Measurements from ENCODE around the gene MAP7D2. TPM values are rescaled to one million over a fixed set of nuclear protein-coding genes. Genes with fewer than 3 reads are reported as not detected.

The MAP7D2 gene
- total RNA-seq, 1 experiment from 2014 or later = 4.0 TPM

- CTCF ChIA-PET = no interaction called here
- intact Hi-C loops (cut with micrococcal nuclease; ENCODE audit: unreplicated experiment) = no loop called here
- DNase-seq = no peak
- no TSS peak for BruUV-seq (replicated peaks)
- H3K36me3 Mint-ChIP-seq (ENCODE audit: insufficient read depth, unreplicated experiment) = peaks cover 13% of the 10 kb centered on the region
- H3K4me1 Mint-ChIP-seq (ENCODE audit: low read depth, unreplicated experiment) = peaks cover 17% of the 10 kb centered on the region
- H3K27me3 Mint-ChIP-seq (ENCODE audit: unreplicated experiment) = no peaks in the 10 kb centered on the region
- no peak for TF ChIP-seq CTCF (IDR thresholded peaks at IDR 0.05; ENCODE audit: unreplicated experiment)
- H3K27ac Mint-ChIP-seq (ENCODE audit: unreplicated experiment) = no peak overlapping the region
- H3K9me3 Mint-ChIP-seq (ENCODE audit: low read depth, unreplicated experiment) = no peaks in the 10 kb centered on the region
- no peak overlapping the region for H3K4me3 Mint-ChIP-seq (ENCODE audit: low read depth, unreplicated experiment)
Measured at GRCh38 chrX:20149326-20149725, 32.6 kb upstream of the MAP7D2 start.

GRCh38 chrX:20147561-20147960 lies 30.9 kb upstream of the MAP7D2 start:
- no TSS peak for BruUV-seq (replicated peaks)
- intact Hi-C loops (cut with micrococcal nuclease; ENCODE audit: unreplicated experiment) = no loop called here
- H3K36me3 Mint-ChIP-seq (ENCODE audit: insufficient read depth, unreplicated experiment) = peaks cover 11% of the 10 kb centered on the region

GRCh38 chrX:20144491-20144890 lies 27.8 kb upstream of the MAP7D2 start:
- no peak for DNase-seq
- Mint-ChIP-seq H3K9me3 (ENCODE audit: low read depth, unreplicated experiment) (no peaks in the 10 kb centered on the region), H3K4me1 (ENCODE audit: low read depth, unreplicated experiment) (peaks cover 19% of the 10 kb centered on the region), H3K36me3 (ENCODE audit: insufficient read depth, unreplicated experiment) (peaks cover 35% of the 10 kb centered on the region), H3K27ac (ENCODE audit: unreplicated experiment) (no peak overlapping the region), H3K4me3 (ENCODE audit: low read depth, unreplicated experiment) (no peak overlapping the region), H3K27me3 (ENCODE audit: unreplicated experiment) (no peaks in the 10 kb centered on the region)
- intact Hi-C loops (cut with micrococcal nuclease; ENCODE audit: unreplicated experiment) = no loop called here
- BruUV-seq (replicated peaks) = no TSS peak
- TF ChIP-seq CTCF (IDR thresholded peaks at IDR 0.05; ENCODE audit: unreplicated experiment) = no peak
- CTCF ChIA-PET = no interaction called here

More at GRCh38 chrX:20147561-20147960, 30.9 kb upstream of the MAP7D2 start:
- Mint-ChIP-seq H3K4me3 (ENCODE audit: low read depth, unreplicated experiment) (no peak overlapping the region), H3K9me3 (ENCODE audit: low read depth, unreplicated experiment) (no peaks in the 10 kb centered on the region), H3K4me1 (ENCODE audit: low read depth, unreplicated experiment) (peaks cover 17% of the 10 kb centered on the region), H3K27me3 (ENCODE audit: unreplicated experiment) (no peaks in the 10 kb centered on the region), H3K27ac (ENCODE audit: unreplicated experiment) (peak overlapping the region; percentile 61)
- no peak for TF ChIP-seq CTCF (IDR thresholded peaks at IDR 0.05; ENCODE audit: unreplicated experiment)
- CTCF ChIA-PET = interaction anchor here (0.6 kb wide), 1 partner anchor 1644 kb away, joined by 4 read pairs; no protein-coding TSS in a partner anchor
- no peak for DNase-seq

- no TSS peak for BruUV-seq (replicated peaks)
- Mint-ChIP-seq H3K4me3 (ENCODE audit: low read depth, unreplicated experiment) (no peak overlapping the region), H3K27me3 (ENCODE audit: unreplicated experiment) (no peaks in the 10 kb centered on the region), H3K27ac (ENCODE audit: unreplicated experiment) (no peak overlapping the region), H3K9me3 (ENCODE audit: low read depth, unreplicated experiment) (no peaks in the 10 kb centered on the region), H3K4me1 (ENCODE audit: low read depth, unreplicated experiment) (peaks cover 26% of the 10 kb centered on the region), H3K36me3 (ENCODE audit: insufficient read depth, unreplicated experiment) (peaks cover 41% of the 10 kb centered on the region)
- no peak for DNase-seq
- no peak for TF ChIP-seq CTCF (IDR thresholded peaks at IDR 0.05; ENCODE audit: unreplicated experiment)
- CTCF ChIA-PET = no interaction called here
- intact Hi-C loops (cut with micrococcal nuclease; ENCODE audit: unreplicated experiment) = no loop called here
Measured at GRCh38 chrX:20143561-20143960, 26.9 kb upstream of the MAP7D2 start.

Measured in Calu3 (cell line).